IPS-15b (cell line): ENCODE measurements around the gene GRWD1.
"Not testable (repeated sequence)": the region's sequence is repeated elsewhere in the genome, so short reads cannot be mapped to it uniquely, and the experiment has no call there.

Experiments used
- H3K27me3 ChIP-seq: one replicate; pipeline ENCODE4 v1.6.1; 2013; ENCODE audit warnings: low read length; ENCODE audit not compliant: control insufficient read depth, insufficient read depth
- H3K36me3 ChIP-seq: one replicate; pipeline ENCODE4 v1.6.1; 2013; ENCODE audit warnings: low read length; ENCODE audit not compliant: control insufficient read depth, insufficient read depth
- H3K4me1 ChIP-seq: one replicate; pipeline ENCODE4 v1.6.1; 2013; ENCODE audit warnings: mild to moderate bottlenecking, low read length; ENCODE audit not compliant: control insufficient read depth, insufficient read depth
- H3K4me3 ChIP-seq: one replicate; pipeline ENCODE4 v1.5.1; 2013; ENCODE audit warnings: low read depth, low read length
- H3K9ac ChIP-seq: one replicate; pipeline ENCODE4 v1.6.1; 2013; ENCODE audit warnings: low read depth, mild to moderate bottlenecking, low read length
- H3K9me3 ChIP-seq: one replicate; pipeline ENCODE4 v1.6.1; 2013; ENCODE audit warnings: mild to moderate bottlenecking, low read length; ENCODE audit not compliant: control insufficient read depth, insufficient read depth

GRWD1 gene

DNA sequence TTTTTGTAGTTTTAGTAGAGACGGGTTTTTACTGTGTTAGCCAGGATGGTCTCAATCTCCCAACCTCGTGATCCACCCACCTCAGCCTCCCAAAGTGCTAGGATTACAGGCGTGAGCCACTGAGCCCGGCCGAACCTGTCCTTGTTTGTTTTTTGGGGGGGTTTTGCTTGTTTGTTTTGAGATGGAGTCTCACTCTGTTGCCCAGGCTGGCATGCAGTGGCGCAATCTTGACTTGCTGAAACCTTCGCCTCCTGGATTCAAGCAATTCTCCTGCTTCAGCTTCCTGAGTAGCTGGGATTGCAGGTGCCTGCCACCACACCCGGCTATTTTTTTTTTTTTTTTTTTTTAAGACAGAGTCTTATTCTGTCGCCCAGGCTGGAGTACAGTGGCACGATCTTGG lies 40.9 kb downstream of the GRWD1 start:
- not testable (repeated sequence) for H3K36me3 ChIP-seq, H3K9ac ChIP-seq, H3K4me3 ChIP-seq, H3K4me1 ChIP-seq, H3K9me3 ChIP-seq, H3K27me3 ChIP-seq

DNA sequence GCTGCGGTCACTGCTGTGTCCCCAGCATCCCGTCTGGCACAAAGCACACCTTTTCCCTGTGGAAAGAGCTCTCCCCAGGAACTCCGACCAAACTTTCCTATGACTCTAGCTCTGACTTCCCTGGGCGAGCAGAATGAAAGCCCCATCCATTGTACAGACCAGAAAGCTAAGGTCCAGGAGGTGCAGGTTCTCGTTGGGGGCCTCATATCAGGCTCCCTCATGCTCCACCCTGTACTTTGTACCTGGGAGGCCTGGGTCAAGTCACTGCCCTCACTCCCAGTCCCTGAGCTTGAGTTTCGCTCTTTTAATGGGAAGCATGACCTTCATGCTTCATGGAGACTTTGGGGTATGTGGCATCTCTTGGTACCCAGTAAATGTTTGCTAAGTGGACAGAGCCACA lies 41.8 kb downstream of the GRWD1 start:
- Histone ChIP-seq H3K36me3 (peaks cover 2% of the 10 kb centered on the region), H3K9ac (no peak overlapping the region), H3K4me3 (no peak overlapping the region)

DNA sequence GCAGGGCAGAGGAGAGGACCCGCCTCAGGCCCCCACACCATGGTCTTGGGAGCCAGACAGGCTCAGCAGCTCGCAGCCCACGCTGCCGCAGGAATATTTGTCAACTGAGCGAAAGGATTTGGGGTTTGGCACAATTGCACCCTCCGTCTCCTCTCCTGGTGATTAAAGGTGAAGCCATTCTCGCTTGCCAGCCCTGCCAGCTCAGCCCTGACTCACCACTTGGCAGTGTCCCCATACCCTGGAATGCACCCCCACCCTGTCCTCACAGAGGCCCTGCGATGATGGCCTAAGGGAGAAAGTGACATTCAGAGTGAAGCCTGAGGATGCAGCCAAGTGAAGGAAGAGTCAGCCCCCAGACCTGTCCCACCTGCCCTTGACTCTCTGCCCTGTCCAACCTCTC lies 42.2 kb downstream of the GRWD1 start:
- H3K36me3 ChIP-seq, result peaks cover 2% of the 10 kb centered on the region
- H3K4me1 ChIP-seq, result peaks cover 6% of the 10 kb centered on the region
- H3K9ac ChIP-seq, result no peak overlapping the region
- H3K4me3 ChIP-seq, result no peak overlapping the region
- no peaks in the 10 kb centered on the region for H3K9me3 ChIP-seq
- no peaks in the 10 kb centered on the region for H3K27me3 ChIP-seq

More for the DNA sequence above, 41.8 kb downstream of the GRWD1 start:
- no peaks in the 10 kb centered on the region for H3K27me3 ChIP-seq
- H3K4me1 ChIP-seq, result peaks cover 6% of the 10 kb centered on the region
- no peaks in the 10 kb centered on the region for H3K9me3 ChIP-seq

DNA sequence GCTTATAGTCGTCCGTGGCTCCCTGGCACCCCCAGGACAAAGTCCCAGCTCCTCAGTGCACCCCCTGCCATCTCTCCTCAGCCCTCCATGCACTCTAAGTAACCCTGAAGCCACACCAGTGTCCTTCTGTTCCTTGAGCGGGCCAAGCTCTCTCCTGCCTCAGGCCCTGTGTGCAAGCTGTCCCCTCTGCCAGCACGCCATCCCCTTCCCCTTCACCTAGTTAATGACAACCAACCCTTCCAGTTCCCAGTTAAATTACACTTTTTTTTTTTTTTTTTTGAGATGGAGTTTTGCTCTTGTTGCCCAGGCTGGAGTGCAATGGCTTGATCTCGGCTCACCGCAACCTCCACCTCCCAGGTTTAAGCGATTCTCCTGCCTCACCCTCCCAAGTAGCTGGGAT lies 42.7 kb downstream of the GRWD1 start:
- not testable (repeated sequence) for H3K27me3 ChIP-seq, H3K4me3 ChIP-seq, H3K9ac ChIP-seq, H3K9me3 ChIP-seq, H3K36me3 ChIP-seq, H3K4me1 ChIP-seq

DNA sequence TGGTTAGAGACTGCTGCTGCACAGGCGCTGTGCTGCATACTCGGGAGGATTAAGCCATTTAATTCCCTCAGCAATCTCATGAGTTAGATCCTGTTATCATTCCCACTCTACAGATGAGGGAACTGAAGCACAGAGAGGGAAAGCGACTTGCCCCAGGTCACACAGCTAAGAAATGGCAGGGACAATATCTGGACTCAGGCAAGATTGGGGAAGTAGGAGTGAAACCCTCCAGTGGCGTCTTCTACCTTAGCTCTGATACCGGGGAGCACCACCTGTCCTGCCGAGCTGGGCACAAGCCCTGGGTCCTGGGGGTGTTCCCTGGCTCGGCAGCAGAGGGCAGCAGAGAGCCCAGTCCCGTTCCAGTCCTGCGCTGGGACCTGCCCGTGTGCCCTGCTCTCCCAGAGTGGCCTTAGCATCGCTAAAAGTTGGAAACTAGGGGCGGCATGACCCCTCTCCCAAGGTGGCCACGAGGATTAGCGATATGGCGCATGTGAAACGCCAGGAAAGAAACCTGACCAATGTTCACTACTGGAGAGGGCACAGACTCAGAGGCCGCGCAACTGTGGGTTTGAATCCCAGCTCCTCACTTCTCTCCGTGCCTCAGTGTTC lies 43.9 kb downstream of the GRWD1 start:
- Histone ChIP-seq H3K36me3 (peaks cover 2% of the 10 kb centered on the region), H3K9me3 (no peaks in the 10 kb centered on the region), H3K4me3 (peak overlapping the region; percentile 23), H3K4me1 (peaks cover 6% of the 10 kb centered on the region), H3K9ac (no peak overlapping the region), H3K27me3 (no peaks in the 10 kb centered on the region)

DNA sequence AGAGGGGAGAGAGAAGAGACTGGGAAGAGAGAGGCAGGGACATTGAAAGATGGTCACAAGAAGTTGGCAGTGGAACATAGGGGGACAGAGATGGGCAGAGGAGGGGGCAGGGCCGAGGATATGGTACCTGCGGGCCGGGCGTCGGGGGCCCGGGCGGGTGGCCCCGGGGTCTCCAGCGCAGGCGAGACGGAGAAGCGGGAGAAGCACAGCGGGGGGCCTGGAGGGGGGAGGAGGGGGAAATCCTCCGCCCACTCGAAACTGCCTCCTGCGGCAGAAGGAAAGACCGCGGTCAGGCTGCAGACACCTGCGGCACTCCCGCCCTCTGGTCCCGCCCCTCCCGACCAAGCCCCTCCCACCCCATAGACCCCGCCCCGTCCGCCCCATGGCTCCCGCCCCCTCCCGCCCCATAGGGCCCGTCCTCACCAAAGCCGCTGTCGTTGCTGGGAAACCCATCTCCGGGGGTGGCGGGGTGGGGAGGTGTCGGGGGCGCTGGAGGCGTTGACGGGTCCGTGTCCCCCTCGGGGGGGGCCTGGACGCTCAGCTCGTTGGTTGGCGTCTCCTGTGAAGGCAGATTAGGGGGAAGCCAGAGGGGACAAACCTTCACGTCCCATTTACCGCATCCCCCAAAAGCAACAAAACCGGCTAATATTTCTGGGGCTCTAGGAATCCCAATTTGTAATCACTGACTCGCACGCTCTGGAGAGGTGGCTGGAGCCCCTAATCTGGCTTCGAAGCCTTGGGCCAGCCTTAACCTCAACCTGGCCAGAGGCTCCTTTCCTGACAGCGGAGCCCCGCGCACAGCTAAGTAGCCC lies 45.4 kb downstream of the GRWD1 start:
- H3K4me3 ChIP-seq, result peak overlapping the region; percentile 60
- peaks cover 6% of the 10 kb centered on the region for H3K4me1 ChIP-seq
- H3K27me3 ChIP-seq, result no peaks in the 10 kb centered on the region
- no peak overlapping the region for H3K9ac ChIP-seq
- no peaks in the 10 kb centered on the region for H3K9me3 ChIP-seq
- H3K36me3 ChIP-seq, result peaks cover 2% of the 10 kb centered on the region

DNA sequence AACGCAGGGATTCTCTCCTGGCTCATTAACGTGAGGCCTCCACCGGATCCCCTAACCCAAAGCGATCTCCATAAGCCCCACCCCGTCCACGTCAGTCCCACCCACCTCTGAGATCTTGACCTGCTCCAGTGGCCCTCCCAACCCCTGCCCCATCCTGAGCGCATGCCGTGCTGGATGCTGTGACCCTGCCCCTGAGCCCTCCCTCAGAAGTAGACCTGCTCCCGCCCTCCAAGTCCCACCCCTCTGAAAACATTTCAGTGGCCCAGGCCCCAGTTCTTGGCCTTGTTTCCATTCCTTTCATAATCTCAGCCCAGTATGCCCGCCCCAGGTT lies 46.0 kb downstream of the GRWD1 start:
- Histone ChIP-seq H3K9me3 (no peaks in the 10 kb centered on the region), H3K9ac (no peak overlapping the region), H3K27me3 (no peaks in the 10 kb centered on the region), H3K4me1 (peaks cover 6% of the 10 kb centered on the region), H3K4me3 (peak overlapping the region; percentile 60), H3K36me3 (peaks cover 2% of the 10 kb centered on the region)

DNA sequence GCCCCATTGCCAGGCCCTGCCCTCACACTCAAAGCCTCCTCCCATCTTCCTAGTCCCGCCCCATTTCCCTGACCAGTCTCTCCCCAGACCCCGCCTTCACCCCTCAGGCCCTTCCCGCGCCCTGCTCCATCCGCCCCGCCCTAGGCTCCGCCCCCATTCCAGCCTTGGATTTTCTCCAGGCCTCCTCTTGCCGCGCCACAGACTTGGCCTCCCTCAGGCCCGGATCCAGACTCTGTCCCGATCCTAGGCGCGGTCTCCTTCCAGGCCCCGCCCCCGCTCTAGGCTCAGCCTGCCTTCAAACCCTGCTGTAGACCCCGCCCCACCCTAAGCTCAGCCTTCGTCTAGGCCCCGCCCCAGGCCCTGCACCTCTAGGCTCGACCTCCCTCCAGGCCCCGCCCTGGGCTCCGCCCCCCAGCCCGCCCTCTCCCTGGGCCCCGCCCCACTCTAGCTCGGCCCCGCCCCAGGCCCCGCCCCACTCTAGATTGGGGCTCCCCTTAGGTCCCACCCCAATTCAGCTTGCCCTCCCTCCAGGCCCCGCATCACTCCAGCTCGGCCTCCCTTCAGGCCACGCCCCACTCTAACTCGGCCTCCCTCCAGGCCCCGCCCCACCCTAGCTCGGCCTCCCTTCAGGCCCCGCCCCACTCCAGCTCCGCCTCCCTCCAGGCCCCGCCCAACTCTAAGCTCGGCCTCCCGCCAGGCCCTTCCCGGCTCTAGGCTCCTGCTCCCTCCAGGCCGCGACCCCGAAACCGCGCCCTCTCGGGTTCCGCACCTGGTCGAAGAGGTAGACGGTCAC lies 47.3 kb downstream of the GRWD1 start:
- no peak overlapping the region for H3K9ac ChIP-seq
- no peaks in the 10 kb centered on the region for H3K36me3 ChIP-seq
- H3K9me3 ChIP-seq, result no peaks in the 10 kb centered on the region
- H3K4me1 ChIP-seq, result peaks cover 6% of the 10 kb centered on the region
- H3K27me3 ChIP-seq, result no peaks in the 10 kb centered on the region
- peak overlapping the region; percentile 59 for H3K4me3 ChIP-seq

DNA sequence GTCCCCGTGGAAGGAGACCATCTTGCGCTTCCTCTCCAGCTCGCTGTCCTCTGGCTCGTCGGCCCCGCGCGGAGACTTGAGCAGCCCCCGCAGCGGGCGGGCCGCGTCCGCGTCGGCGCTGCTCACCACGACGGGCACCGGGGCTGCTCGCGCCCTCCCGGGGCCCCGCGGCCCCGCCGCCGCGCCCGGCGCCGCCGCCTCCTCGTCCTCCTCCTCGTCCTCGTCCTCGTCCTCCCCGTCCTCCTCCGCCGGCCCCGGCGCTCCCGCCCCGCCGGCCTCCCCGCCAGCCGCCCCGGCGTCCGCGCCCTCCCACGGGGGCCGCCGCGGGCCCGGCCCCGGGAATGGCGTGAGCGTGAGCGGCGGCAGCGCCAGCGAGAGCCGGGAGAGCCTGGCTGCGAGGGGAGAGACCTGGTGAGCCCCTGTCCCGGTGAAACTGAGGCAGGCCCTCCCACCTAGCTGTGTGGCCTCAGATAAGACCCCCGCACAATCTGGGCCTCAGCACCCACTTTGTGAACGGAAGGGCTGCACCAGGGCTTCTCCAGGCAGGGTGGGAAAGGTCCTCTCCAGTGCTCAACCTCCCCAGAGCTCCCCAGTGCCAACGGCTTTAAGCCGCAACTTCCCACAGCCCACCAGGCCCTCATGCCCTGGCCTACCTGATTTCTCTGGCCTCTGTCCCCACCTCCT lies 48.1 kb downstream of the GRWD1 start:
- Histone ChIP-seq H3K36me3 (no peaks in the 10 kb centered on the region), H3K27me3 (no peaks in the 10 kb centered on the region), H3K9ac (peak overlapping the region; percentile 83), H3K9me3 (no peaks in the 10 kb centered on the region), H3K4me3 (peak overlapping the region; percentile 62), H3K4me1 (peaks cover 6% of the 10 kb centered on the region)

DNA sequence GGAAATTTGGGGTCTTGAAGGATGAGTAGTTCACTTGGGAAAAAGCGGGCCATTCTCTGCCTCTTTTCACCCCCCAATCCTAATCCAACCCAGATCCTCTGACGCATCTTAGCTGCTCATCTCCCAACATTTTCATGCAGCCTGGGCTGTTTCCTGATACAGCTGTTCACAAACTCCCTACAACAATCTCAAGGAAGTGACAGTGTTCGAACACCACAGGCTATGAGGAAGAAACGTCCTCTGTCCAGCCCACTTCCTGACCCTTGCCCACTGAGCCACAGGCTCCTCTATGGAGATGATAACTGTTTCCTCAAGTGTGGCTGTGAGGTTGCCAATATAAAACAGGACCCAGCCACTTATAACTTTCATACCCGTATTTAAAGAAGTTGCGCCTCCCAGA lies 49.6 kb downstream of the GRWD1 start:
- Histone ChIP-seq H3K4me3 (no peak overlapping the region), H3K27me3 (no peaks in the 10 kb centered on the region), H3K9me3 (no peaks in the 10 kb centered on the region), H3K4me1 (peaks cover 2% of the 10 kb centered on the region), H3K9ac (no peak overlapping the region), H3K36me3 (no peaks in the 10 kb centered on the region)

DNA sequence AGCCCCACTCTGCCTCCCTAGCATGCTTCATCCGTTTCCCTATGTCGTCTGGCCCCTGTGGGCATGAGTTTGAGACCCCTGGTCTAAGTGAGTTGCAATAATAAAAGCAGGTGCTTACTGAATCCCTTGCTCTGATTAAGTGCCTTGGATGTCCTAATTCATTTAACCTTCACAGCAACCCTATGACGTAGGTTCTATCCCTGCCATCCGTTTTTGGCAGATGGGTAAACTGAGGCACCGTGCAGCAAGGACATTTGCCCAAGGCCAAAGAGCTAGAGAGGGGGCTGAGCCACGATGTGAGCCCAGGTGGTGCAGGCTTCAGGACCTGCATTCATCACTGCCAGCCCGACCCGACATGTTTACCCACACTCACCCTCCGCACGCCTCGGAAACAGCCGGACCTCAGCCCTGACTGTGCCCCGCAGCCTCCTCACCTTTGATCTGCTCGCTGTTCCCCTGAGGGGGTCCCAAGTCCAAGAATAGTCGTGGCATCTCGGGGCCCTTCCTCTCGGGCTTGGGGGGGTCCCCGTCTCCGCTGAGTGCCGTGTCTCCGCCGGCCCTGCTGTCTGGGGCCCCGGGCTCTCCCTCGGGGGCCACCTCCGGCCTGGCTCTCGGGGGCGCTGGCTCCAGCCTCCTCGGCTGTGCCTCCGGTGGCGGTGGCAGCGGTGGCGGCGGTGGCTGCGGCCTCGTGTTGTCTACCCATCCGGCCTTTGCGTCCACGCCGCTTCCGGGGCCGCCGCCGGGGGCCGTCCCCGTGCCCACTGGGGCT lies 51.4 kb downstream of the GRWD1 start:
- H3K9me3 ChIP-seq, result no peaks in the 10 kb centered on the region
- H3K9ac ChIP-seq, result no peak overlapping the region
- no peak overlapping the region for H3K4me3 ChIP-seq
- H3K27me3 ChIP-seq, result no peaks in the 10 kb centered on the region
- no peaks in the 10 kb centered on the region for H3K36me3 ChIP-seq
- H3K4me1 ChIP-seq, result no peaks in the 10 kb centered on the region
